Skin epidermis (tissue), 12 donors: ENCODE data around the gene ODAD4.
"Not testable (repeated sequence)": the region's sequence is repeated elsewhere in the genome, so short reads cannot be mapped to it uniquely, and the experiment has no call there.

Experiments used
- H3K27ac ChIP-seq, 21 experiments: fragments of 200-600 bp; sonication (generic) in 11 of 21; one replicate each; pipeline ENCODE4 v1.5.0; 2020; ENCODE audit warnings: mild to moderate bottlenecking in 3 of 21, inconsistent platforms in 2 of 21, moderate library complexity in 2 of 21
- H3K4me3 ChIP-seq, 7 experiments: fragments of 200-600 bp; sonication (generic) in 2 of 7; one replicate each; pipeline ENCODE4 v1.5.0; 2020; ENCODE audit warnings: inconsistent platforms in 2 of 7, mild to moderate bottlenecking in 2 of 7, moderate library complexity in 1 of 7

Gene ODAD4

GRCh38 chr17:41910701-41911391 lies 19.6 kb upstream of the ODAD4 start:
- no peak overlapping the region for H3K4me3 ChIP-seq
- peak overlapping the region in 2 of 21 experiments; percentile 44 to 65 for H3K27ac ChIP-seq

- no peak overlapping the region for H3K4me3 ChIP-seq
- no peak overlapping the region for H3K27ac ChIP-seq
Measured at GRCh38 chr17:41912925-41913324, 17.5 kb upstream of the ODAD4 start.

GRCh38 chr17:41913798-41914197 lies 16.6 kb upstream of the ODAD4 start:
- Histone ChIP-seq H3K4me3 (no peak overlapping the region), H3K27ac (no peak overlapping the region)

- Histone ChIP-seq H3K27ac (no peak overlapping the region), H3K4me3 (no peak overlapping the region)
Measured at GRCh38 chr17:41914358-41914766, 16.1 kb upstream of the ODAD4 start.

GRCh38 chr17:41915020-41915419 lies 15.4 kb upstream of the ODAD4 start:
- Histone ChIP-seq H3K4me3 (no peak overlapping the region), H3K27ac (no peak overlapping the region)

- no peak overlapping the region for H3K4me3 ChIP-seq
- H3K27ac ChIP-seq: no peak overlapping the region
Measured at GRCh38 chr17:41915566-41915965, 14.9 kb upstream of the ODAD4 start.

GRCh38 chr17:41917192-41917591 lies 13.2 kb upstream of the ODAD4 start:
- peak overlapping the region in 7 of 21 experiments; percentile 32 to 94 (median 93) for H3K27ac ChIP-seq
- peak overlapping the region in 5 of 7 experiments; percentile 81 to 100 (median 99) for H3K4me3 ChIP-seq

GRCh38 chr17:41917679-41918313 lies 12.6 kb upstream of the ODAD4 start:
- Histone ChIP-seq H3K4me3 (peak overlapping the region; percentile 81 to 100 (median 97)), H3K27ac (peak overlapping the region in 20 of 21 experiments; percentile 80 to 95 (median 92))

- peak within 1 kb of the TSS; percentile 27 to 95 (median 91) for H3K27ac ChIP-seq
- peak within 1 kb of the TSS; percentile 81 to 100 (median 97) for H3K4me3 ChIP-seq
Measured at GRCh38 chr17:41918314-41919164, 11.9 kb upstream of the ODAD4 start, which contains the start of gene ACLY. ACLY (minus strand) TSS chr17:41918951; CDS start chr17:41913873, 5,078 bp downstream.

GRCh38 chr17:41919165-41919817 lies 11.1 kb upstream of the ODAD4 start:
- Histone ChIP-seq H3K27ac (peak overlapping the region in 18 of 21 experiments; percentile 74 to 95 (median 89)), H3K4me3 (peak overlapping the region; percentile 81 to 100 (median 97))

GRCh38 chr17:41919840-41920579 lies 10.4 kb upstream of the ODAD4 start:
- H3K27ac ChIP-seq: peak overlapping the region in 9 of 21 experiments; percentile 9 to 94 (median 88)
- H3K4me3 ChIP-seq: no peak overlapping the region

GRCh38 chr17:41920580-41920955 lies 9.8 kb upstream of the ODAD4 start:
- Histone ChIP-seq H3K4me3 (no peak overlapping the region), H3K27ac (no peak overlapping the region)

- Histone ChIP-seq H3K4me3 (no peak overlapping the region), H3K27ac (no peak overlapping the region)
Measured at GRCh38 chr17:41925991-41926590, 4.3 kb upstream of the ODAD4 start.

GRCh38 chr17:41928693-41929251 lies 1.6 kb upstream of the ODAD4 start:
- H3K27ac ChIP-seq: no peak overlapping the region

GRCh38 chr17:41930833-41931156 lies 378 bp downstream of the ODAD4 start:
- Histone ChIP-seq H3K27ac (peak overlapping the region in 13 of 21 experiments; percentile 63 to 94 (median 83)), H3K4me3 (peak overlapping the region; percentile 32 to 51 (median 36))

More at GRCh38 chr17:41928693-41929251, 1.6 kb upstream of the ODAD4 start:
- no peak overlapping the region for H3K4me3 ChIP-seq

- not testable (repeated sequence) for H3K4me3 ChIP-seq
- H3K27ac ChIP-seq: peak overlapping the region in 1 of 21 experiments; percentile 39
Measured at GRCh38 chr17:41931715-41932114, 1.3 kb downstream of the ODAD4 start.

- H3K4me3 ChIP-seq: no peak overlapping the region
- peak overlapping the region in 4 of 21 experiments; percentile 14 to 60 (median 34) for H3K27ac ChIP-seq
Measured at GRCh38 chr17:41932816-41933389, 2.5 kb downstream of the ODAD4 start.

GRCh38 chr17:41935641-41936040 lies 5.2 kb downstream of the ODAD4 start:
- Histone ChIP-seq H3K4me3 (no peak overlapping the region), H3K27ac (peak overlapping the region in 6 of 21 experiments; percentile 16 to 50 (median 25))
